Parathyroid adenoma (tissue), 2 donors: ENCODE results near the gene C6orf120.
A peak's percentile ranks its signal among the peaks of the same experiment; 100 is the strongest.

Source experiments
- H2AFZ ChIP-seq: fragments of 300-600 bp; sonication (generic); one replicate; pipeline ENCODE4 v1.7.0; 2017; ENCODE audit warnings: antibody characterized with exemption, mild to moderate bottlenecking
- H3K27ac ChIP-seq: fragments of 300-600 bp; sonication (generic); one replicate; pipeline ENCODE4 v1.7.0; 2017
- H3K27me3 ChIP-seq: fragments of 300-600 bp; sonication (generic); one replicate; pipeline ENCODE4 v1.7.0; 2017; ENCODE audit warnings: low read length; ENCODE audit not compliant: control insufficient read depth, insufficient read depth
- H3K36me3 ChIP-seq: fragments of 300-600 bp; sonication (generic); one replicate; pipeline ENCODE4 v1.7.0; 2017; ENCODE audit warnings: low read length; ENCODE audit not compliant: control insufficient read depth, insufficient read depth
- H3K4me1 ChIP-seq: fragments of 300-600 bp; sonication (generic); one replicate; pipeline ENCODE4 v1.7.0; 2017; ENCODE audit warnings: control low read depth
- H3K4me2 ChIP-seq: fragments of 300-600 bp; sonication (generic); one replicate; pipeline ENCODE4 v1.7.0; 2017; ENCODE audit warnings: low read length
- H3K4me3 ChIP-seq: fragments of 300-600 bp; sonication (generic); one replicate; pipeline ENCODE4 v1.7.0; 2017; ENCODE audit warnings: low read depth, low read length
- H3K79me2 ChIP-seq: fragments of 300-600 bp; sonication (generic); one replicate; pipeline ENCODE4 v1.7.0; 2017; ENCODE audit warnings: control low read depth
- H3K9ac ChIP-seq: fragments of 300-600 bp; sonication (generic); one replicate; pipeline ENCODE4 v1.7.0; 2017; ENCODE audit warnings: mild to moderate bottlenecking
- H3K9me3 ChIP-seq: fragments of 300-600 bp; sonication (generic); one replicate; pipeline ENCODE4 v1.7.0; 2017; ENCODE audit warnings: low read length; ENCODE audit not compliant: control insufficient read depth
- TF ChIP-seq, protein P1 (sequence below): fragments of 300-600 bp; sonication (generic); IDR thresholded peaks from one replicate; pipeline ENCODE4 v1.7.0; 2017; ENCODE audit warnings: antibody characterized with exemption, mild to moderate bottlenecking
- donor health status: primary hyperparathyroidism.

C6orf120 gene

DNA sequence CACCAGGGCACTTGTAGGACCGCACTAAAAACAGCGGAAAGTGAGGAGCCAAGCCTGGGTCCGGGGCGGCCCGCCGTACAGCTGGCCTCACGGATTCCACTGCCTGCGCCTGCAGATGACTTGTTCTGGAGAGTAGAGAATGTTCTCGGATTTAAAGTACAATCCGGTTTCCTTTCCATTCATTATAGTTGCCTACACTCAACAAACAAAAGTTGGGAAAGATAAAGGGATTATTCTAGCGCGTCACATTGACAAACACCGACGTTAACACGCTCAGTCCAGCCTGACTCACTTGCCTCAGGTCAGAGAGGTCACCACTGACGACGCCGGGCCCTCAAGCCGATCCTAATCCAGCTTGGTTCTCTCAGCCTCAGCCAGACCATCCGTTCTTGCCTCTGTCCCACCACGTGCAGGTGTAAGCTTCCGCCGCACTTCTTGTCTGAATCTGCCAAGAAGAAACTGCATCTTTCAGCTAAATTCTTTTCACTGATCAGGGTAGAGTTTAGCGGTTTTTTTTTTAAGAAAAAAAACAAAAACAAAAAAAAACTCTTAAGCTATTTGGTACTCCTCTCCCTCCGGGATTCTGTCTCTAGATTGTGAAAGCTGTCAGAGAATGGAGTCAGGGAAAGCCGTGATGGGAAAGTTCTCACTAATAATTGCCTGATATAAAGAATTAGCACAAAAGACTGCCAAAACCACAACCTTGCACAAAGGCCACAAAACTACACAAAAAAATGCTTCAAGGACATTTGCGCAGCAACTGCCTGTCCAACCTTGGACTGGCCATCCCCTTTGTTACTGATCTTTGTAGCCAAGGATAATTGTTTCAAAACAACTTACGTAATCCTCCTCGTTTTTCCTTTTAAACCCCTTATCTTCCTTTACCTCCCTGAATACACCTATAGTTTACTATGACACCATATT is 23.5 kb downstream of the C6orf120 start:
- no peak overlapping the region for H3K9ac ChIP-seq
- TF ChIP-seq, protein P1, sequence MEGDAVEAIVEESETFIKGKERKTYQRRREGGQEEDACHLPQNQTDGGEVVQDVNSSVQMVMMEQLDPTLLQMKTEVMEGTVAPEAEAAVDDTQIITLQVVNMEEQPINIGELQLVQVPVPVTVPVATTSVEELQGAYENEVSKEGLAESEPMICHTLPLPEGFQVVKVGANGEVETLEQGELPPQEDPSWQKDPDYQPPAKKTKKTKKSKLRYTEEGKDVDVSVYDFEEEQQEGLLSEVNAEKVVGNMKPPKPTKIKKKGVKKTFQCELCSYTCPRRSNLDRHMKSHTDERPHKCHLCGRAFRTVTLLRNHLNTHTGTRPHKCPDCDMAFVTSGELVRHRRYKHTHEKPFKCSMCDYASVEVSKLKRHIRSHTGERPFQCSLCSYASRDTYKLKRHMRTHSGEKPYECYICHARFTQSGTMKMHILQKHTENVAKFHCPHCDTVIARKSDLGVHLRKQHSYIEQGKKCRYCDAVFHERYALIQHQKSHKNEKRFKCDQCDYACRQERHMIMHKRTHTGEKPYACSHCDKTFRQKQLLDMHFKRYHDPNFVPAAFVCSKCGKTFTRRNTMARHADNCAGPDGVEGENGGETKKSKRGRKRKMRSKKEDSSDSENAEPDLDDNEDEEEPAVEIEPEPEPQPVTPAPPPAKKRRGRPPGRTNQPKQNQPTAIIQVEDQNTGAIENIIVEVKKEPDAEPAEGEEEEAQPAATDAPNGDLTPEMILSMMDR = no peak

GRCh38 chr6:169726049-169726400 is 24.1 kb downstream of the C6orf120 start:
- no peaks in the 10 kb centered on the region for H3K27me3 ChIP-seq
- H3K9me3 ChIP-seq = no peaks in the 10 kb centered on the region
- H3K4me1 ChIP-seq = peaks cover 10% of the 10 kb centered on the region
- H3K27ac ChIP-seq = peak overlapping the region; percentile 81
- peaks cover 4% of the 10 kb centered on the region for H3K79me2 ChIP-seq
- H3K4me3 ChIP-seq = no peak overlapping the region
- no peak overlapping the region for H3K4me2 ChIP-seq
- peak overlapping the region; percentile 82 for H2AFZ ChIP-seq
- no peaks in the 10 kb centered on the region for H3K36me3 ChIP-seq
- no peak overlapping the region for H3K9ac ChIP-seq
- TF ChIP-seq, protein P1 = no peak

More for the DNA sequence above, 23.5 kb downstream of the C6orf120 start:
- Histone ChIP-seq H3K4me2 (peak overlapping the region; percentile 77), H3K79me2 (peaks cover 4% of the 10 kb centered on the region), H3K4me3 (peak overlapping the region; percentile 62), H2AFZ (peak overlapping the region; percentile 82), H3K27ac (peak overlapping the region; percentile 81), H3K27me3 (no peaks in the 10 kb centered on the region), H3K36me3 (no peaks in the 10 kb centered on the region), H3K4me1 (peaks cover 10% of the 10 kb centered on the region), H3K9me3 (no peaks in the 10 kb centered on the region)

DNA sequence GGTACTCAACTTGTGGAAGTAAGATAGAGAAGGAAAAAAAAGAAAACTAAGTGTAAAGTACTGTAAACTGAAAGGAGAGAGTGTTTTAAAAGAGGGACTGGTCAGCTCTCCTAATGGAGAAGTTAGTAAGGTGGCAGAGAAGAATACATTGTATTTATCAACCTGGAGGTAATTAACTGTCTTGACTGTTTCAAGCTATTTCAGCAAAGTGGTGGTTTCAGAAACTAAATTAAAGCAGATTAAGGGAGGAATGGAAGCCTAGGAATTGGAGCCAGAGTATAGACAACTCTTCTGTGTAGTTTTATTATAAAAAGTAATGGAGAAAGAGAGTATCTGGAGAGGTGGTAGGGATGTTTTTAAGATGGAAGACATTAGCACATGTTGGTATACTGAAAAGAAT is 25.0 kb downstream of the C6orf120 start:
- peaks cover 10% of the 10 kb centered on the region for H3K4me1 ChIP-seq
- H3K4me2 ChIP-seq = no peak overlapping the region
- H3K4me3 ChIP-seq = no peak overlapping the region
- no peaks in the 10 kb centered on the region for H3K27me3 ChIP-seq
- H3K9ac ChIP-seq = no peak overlapping the region
- H2AFZ ChIP-seq = no peak overlapping the region
- TF ChIP-seq, protein P1 = no peak
- H3K79me2 ChIP-seq = no peaks in the 10 kb centered on the region
- no peaks in the 10 kb centered on the region for H3K9me3 ChIP-seq
- H3K36me3 ChIP-seq = no peaks in the 10 kb centered on the region
- no peak overlapping the region for H3K27ac ChIP-seq

DNA sequence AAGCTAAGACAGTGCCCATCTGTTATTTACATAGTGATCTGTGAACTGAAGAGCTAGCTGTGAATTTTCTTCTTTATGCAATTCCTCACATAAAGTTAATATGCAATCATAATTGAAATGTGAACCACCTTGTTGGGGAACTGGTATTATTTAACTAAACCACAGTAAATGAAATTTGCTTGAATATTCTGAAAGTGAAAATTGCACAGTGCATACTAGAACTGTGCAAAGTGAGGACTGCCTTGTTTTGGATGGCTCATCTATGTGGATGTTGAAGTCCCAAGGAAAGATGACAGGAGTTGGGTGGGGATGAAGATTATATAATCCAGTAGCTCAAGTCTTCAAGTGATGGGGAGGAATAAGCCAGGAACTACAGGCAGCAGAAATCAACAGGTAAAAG is 28.0 kb downstream of the C6orf120 start:
- H2AFZ ChIP-seq = no peak overlapping the region
- H3K27ac ChIP-seq = no peak overlapping the region
- H3K4me3 ChIP-seq = no peak overlapping the region
- H3K9ac ChIP-seq = no peak overlapping the region
- TF ChIP-seq, protein P1 = no peak
- H3K4me1 ChIP-seq = peaks cover 5% of the 10 kb centered on the region
- H3K79me2 ChIP-seq = no peaks in the 10 kb centered on the region
- H3K9me3 ChIP-seq = no peaks in the 10 kb centered on the region
- H3K27me3 ChIP-seq = no peaks in the 10 kb centered on the region
- H3K36me3 ChIP-seq = no peaks in the 10 kb centered on the region
- H3K4me2 ChIP-seq = no peak overlapping the region
